ENCODE data around the gene USP6NL. TPM values are rescaled to one million over a fixed set of nuclear protein-coding genes. Genes with fewer than 3 reads are reported as not detected.
A peak's percentile ranks its signal among the peaks of the same experiment; 100 is the strongest.

Gene USP6NL
- total and polyA plus RNA-seq, 8 donors, result 2.2 to 10.4 (median 5.1) TPM

- FAIRE-seq (no peak), ATAC-seq (no peak), DNase-seq (no peak)
- H3K9me3 ChIP-seq, result no peaks in the 10 kb centered on the region
- no peaks in the 10 kb centered on the region for H3K36me3 ChIP-seq
- H3K4me3 ChIP-seq, result no peak overlapping the region
- no peaks in the 10 kb centered on the region for H3K27me3 ChIP-seq
- 95% methylated on average over 3 of the region's 3 CpGs for WGBS, 2 donors
- TF ChIP-seq CTCF (IDR thresholded peaks at IDR 0.05), result no peak
- H3K4me1 ChIP-seq, result peaks cover 0 to 12% (median 11%) of the 10 kb centered on the region in 3 donors
- intact Hi-C loops (cut with DNase I), result no loop called here
- no peak overlapping the region for H3K27ac ChIP-seq
These were observed 11.2 kb downstream of the USP6NL start for GRCh38 chr10:11600280-11600679.

- TF ChIP-seq CTCF (IDR thresholded peaks at IDR 0.05), result no peak
- Histone ChIP-seq H3K9me3 (no peaks in the 10 kb centered on the region), H3K27ac (no peak overlapping the region), H3K36me3 (no peaks in the 10 kb centered on the region), H3K27me3 (no peaks in the 10 kb centered on the region), H3K4me3 (no peak overlapping the region), H3K4me1 (peaks cover 0 to 11% (median 3%) of the 10 kb centered on the region in 3 donors)
- WGBS, 2 donors, result 78 to 82% methylated on average over 8 of the region's 8 CpGs
- DNase-seq (no peak), ATAC-seq (no peak), FAIRE-seq (no peak)
- intact Hi-C loops (cut with DNase I), result no loop called here
These were observed 12.6 kb downstream of the USP6NL start for GRCh38 chr10:11598712-11599397.

DNA sequence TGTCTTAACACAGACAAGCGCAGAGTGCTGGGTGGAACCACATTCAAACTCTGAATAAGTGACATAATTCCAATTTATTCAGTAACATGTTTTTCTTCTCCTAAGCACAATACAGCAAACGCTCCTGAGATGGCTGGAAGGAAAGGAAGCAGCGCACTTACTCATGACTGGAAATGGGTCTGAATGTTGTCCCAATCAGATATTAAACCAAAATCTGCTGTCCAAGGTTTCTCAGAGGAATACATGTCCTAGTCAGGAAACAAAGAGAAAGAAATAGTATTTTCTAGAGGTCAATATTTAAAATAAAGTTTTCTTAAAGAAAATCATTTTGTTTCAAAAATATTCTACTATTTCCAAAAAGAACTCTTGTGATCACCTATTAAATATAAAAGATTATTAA is 14.0 kb downstream of the USP6NL start:
- H3K27ac ChIP-seq, result no peak overlapping the region
- H3K36me3 ChIP-seq, result no peaks in the 10 kb centered on the region
- peak; percentile 56 for FAIRE-seq
- no peaks in the 10 kb centered on the region for H3K9me3 ChIP-seq
- peaks cover 0 to 2% (median 0%) of the 10 kb centered on the region in 3 donors for H3K4me1 ChIP-seq
- H3K27me3 ChIP-seq, result no peaks in the 10 kb centered on the region
- WGBS, 2 donors, result 94 to 98% methylated on average over 3 of the region's 3 CpGs
- intact Hi-C loops (cut with DNase I), result no loop called here
- DNase-seq, result no peak
- no peak for ATAC-seq
- no peak for TF ChIP-seq CTCF (IDR thresholded peaks at IDR 0.05)
- no peak overlapping the region for H3K4me3 ChIP-seq

GRCh38 chr10:11595395-11595692 is 16.1 kb downstream of the USP6NL start:
- 58 to 59% methylated on average over 1 of the region's 1 CpG for WGBS, 2 donors
- ATAC-seq (peak in 2 of 4 donors; percentile 16 to 20), DNase-seq (no peak), FAIRE-seq (no peak)
- Histone ChIP-seq H3K9me3 (no peaks in the 10 kb centered on the region), H3K4me3 (no peak overlapping the region), H3K27ac (no peak overlapping the region), H3K36me3 (no peaks in the 10 kb centered on the region), H3K27me3 (no peaks in the 10 kb centered on the region), H3K4me1 (no peaks in the 10 kb centered on the region)
- no peak for TF ChIP-seq CTCF (IDR thresholded peaks at IDR 0.05)
- intact Hi-C loops (cut with DNase I), result no loop called here

DNA sequence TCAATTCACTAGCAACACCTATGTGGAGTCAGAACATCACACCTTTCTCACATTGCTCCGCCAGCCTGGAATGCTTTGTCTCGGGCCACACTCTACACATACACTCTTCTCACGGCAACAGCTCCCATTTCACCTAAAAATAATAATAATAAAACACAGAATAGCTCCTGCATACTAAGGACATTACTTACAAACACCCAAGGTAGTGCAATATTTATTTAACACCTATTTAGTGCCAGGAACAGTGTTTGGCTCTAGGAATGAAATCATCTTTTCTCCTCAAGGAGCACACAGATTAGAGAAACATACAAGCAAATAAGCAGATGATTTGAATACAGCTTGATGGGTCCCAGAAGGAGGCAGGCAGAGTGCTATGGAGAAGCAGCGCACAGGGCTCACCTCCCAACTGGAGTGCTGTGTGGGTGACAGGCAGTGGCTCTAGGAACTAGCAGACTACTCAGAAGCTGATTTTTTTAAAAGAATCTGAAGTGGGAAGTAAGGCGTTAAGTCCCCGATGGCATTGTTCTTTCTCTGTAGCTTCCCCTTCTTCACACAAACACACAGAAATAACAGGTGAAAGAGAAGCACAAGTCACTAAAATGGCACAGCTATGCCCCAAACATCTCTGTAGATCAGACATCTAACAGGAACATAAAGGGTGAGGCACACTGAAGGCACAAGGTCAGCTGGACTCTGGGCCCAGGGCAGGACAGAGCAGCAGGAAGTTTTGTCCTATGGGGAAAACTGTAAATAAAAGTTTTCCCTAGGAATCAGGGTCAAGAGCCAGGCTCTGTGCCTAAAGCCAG is 16.7 kb downstream of the USP6NL start:
- FAIRE-seq (no peak), DNase-seq (no peak), ATAC-seq (peak in 1 of 4 donors; percentile 38)
- H3K27ac ChIP-seq, result no peak overlapping the region
- intact Hi-C loops (cut with DNase I), result no loop called here
- no peak for TF ChIP-seq CTCF (IDR thresholded peaks at IDR 0.05)
- no peaks in the 10 kb centered on the region for H3K27me3 ChIP-seq
- H3K4me1 ChIP-seq, result no peaks in the 10 kb centered on the region
- no peaks in the 10 kb centered on the region for H3K9me3 ChIP-seq
- H3K36me3 ChIP-seq, result no peaks in the 10 kb centered on the region
- WGBS, 2 donors, result 91 to 93% methylated on average over 6 of the region's 6 CpGs
- H3K4me3 ChIP-seq, result no peak overlapping the region
